ENCODE results near the gene STIM2.

The STIM2 gene

GRCh38 chr4:27057053-27057452, 196.4 kb downstream of the STIM2 start:
- Mint-ChIP-seq H3K36me3 (ENCODE audit: low read depth) (no peaks in the 10 kb centered on the region), H3K27me3 (ENCODE audit: low read depth) (no peaks in the 10 kb centered on the region), H3K4me1 (no peaks in the 10 kb centered on the region), H3K9me3 (no peaks in the 10 kb centered on the region), H3K27ac (no peak overlapping the region), H3K4me3 (no peak overlapping the region)
- no peak for TF ChIP-seq CTCF (IDR thresholded peaks at IDR 0.05; ENCODE audit: unreplicated experiment in 3 of 3)

- no peaks in the 10 kb centered on the region for H3K4me1 Mint-ChIP-seq
- H3K27ac Mint-ChIP-seq: no peak overlapping the region
- TF ChIP-seq CTCF (IDR thresholded peaks at IDR 0.05; ENCODE audit: unreplicated experiment in 3 of 3): no peak
- no peaks in the 10 kb centered on the region for H3K9me3 Mint-ChIP-seq
- no peaks in the 10 kb centered on the region for H3K36me3 Mint-ChIP-seq (ENCODE audit: low read depth)
- H3K27me3 Mint-ChIP-seq (ENCODE audit: low read depth): no peaks in the 10 kb centered on the region
- no peak overlapping the region for H3K4me3 Mint-ChIP-seq
These were observed 197.0 kb downstream of the STIM2 start for GRCh38 chr4:27057662-27058061.

GRCh38 chr4:27058819-27059406, 198.3 kb downstream of the STIM2 start:
- H3K27me3 Mint-ChIP-seq (ENCODE audit: low read depth): no peaks in the 10 kb centered on the region
- H3K9me3 Mint-ChIP-seq: no peaks in the 10 kb centered on the region
- no peak overlapping the region for H3K27ac Mint-ChIP-seq

GRCh38 chr4:27059446-27059845, 198.8 kb downstream of the STIM2 start:
- Mint-ChIP-seq H3K9me3 (no peaks in the 10 kb centered on the region), H3K36me3 (ENCODE audit: low read depth) (no peaks in the 10 kb centered on the region), H3K27me3 (ENCODE audit: low read depth) (no peaks in the 10 kb centered on the region), H3K4me3 (no peak overlapping the region), H3K4me1 (no peaks in the 10 kb centered on the region), H3K27ac (no peak overlapping the region)
- TF ChIP-seq CTCF (IDR thresholded peaks at IDR 0.05; ENCODE audit: unreplicated experiment in 3 of 3): no peak

More at GRCh38 chr4:27058819-27059406, 198.3 kb downstream of the STIM2 start:
- no peaks in the 10 kb centered on the region for H3K36me3 Mint-ChIP-seq (ENCODE audit: low read depth)
- H3K4me1 Mint-ChIP-seq: no peaks in the 10 kb centered on the region
- no peak for TF ChIP-seq CTCF (IDR thresholded peaks at IDR 0.05; ENCODE audit: unreplicated experiment in 3 of 3)
- H3K4me3 Mint-ChIP-seq: no peak overlapping the region

- TF ChIP-seq CTCF (IDR thresholded peaks at IDR 0.05; ENCODE audit: unreplicated experiment in 3 of 3): no peak
These were observed 201.6 kb downstream of the STIM2 start for GRCh38 chr4:27062256-27062655.

GRCh38 chr4:27066591-27066990, 205.9 kb downstream of the STIM2 start:
- Mint-ChIP-seq H3K27ac (no peak overlapping the region), H3K9me3 (peaks cover 4% of the 10 kb centered on the region), H3K36me3 (ENCODE audit: low read depth) (no peaks in the 10 kb centered on the region), H3K27me3 (ENCODE audit: low read depth) (peaks cover 20% of the 10 kb centered on the region), H3K4me3 (no peak overlapping the region), H3K4me1 (no peaks in the 10 kb centered on the region)
- TF ChIP-seq CTCF (IDR thresholded peaks at IDR 0.05; ENCODE audit: unreplicated experiment in 3 of 3): no peak

More at GRCh38 chr4:27062256-27062655, 201.6 kb downstream of the STIM2 start:
- no peaks in the 10 kb centered on the region for H3K4me1 Mint-ChIP-seq
- no peaks in the 10 kb centered on the region for H3K36me3 Mint-ChIP-seq (ENCODE audit: low read depth)
- H3K4me3 Mint-ChIP-seq: no peak overlapping the region
- no peak overlapping the region for H3K27ac Mint-ChIP-seq
- peaks cover 11% of the 10 kb centered on the region for H3K27me3 Mint-ChIP-seq (ENCODE audit: low read depth)
- no peaks in the 10 kb centered on the region for H3K9me3 Mint-ChIP-seq
